GM12872 (cell line): Measurements from ENCODE around the gene RIOX2.

Experiments
- CTCF ChIP-seq: IDR thresholded peaks from 3 replicates; pipeline ENCODE4 v1.5.1; 2011; ENCODE audit warnings: low read depth, mild to moderate bottlenecking, low read length, moderate library complexity; ENCODE audit not compliant: insufficient read depth

RIOX2 gene

DNA sequence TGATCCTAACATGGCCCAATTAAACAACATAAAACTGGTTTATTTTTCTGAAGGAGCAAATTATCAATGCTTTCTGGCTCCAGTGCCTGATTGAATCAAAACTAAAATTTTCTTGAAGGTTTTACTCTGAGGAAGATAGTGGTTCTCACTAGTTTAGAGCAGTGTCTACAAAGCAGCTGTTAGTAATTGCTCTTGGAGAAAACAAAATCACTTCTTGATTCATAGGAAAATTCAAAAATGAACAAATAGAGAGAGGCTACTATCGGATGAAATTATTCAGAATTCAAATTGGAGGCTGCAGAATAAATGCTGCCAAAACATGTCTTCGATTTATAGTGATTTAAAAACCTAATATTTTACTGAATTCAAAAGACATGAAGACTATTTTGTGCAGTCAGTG lies 15.1 kb upstream of the RIOX2 start:
- no peak for TF ChIP-seq CTCF

DNA sequence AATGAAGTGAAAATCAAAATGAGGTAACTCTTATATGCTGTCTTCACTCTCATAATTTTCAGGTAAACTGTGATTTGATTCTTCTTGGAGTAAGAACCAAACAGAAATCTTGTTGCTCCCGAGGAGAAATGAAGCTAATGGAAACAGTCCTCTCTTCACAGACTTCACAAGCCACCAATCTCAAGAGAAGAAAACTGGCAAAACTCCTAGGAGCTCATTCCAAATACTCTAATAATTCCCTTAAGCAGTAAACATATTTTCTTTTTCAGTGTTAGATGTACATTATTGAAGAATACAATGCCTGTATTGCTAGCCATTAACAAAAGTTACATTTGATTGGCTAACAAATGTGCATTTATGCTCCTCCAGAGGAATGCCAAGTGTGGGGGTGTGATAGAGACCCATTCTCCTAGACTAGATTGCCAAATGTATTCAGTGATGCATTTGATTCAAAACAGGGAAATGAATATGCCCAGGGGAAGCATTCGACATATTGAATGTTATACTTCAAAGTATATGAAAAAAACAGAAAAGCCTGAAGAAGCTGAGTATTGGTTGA lies 11.8 kb upstream of the RIOX2 start:
- no peak for TF ChIP-seq CTCF

- no peak for TF ChIP-seq CTCF
These were observed 9.7 kb upstream of the RIOX2 start for GRCh38 chr3:97981886-97982285.

DNA sequence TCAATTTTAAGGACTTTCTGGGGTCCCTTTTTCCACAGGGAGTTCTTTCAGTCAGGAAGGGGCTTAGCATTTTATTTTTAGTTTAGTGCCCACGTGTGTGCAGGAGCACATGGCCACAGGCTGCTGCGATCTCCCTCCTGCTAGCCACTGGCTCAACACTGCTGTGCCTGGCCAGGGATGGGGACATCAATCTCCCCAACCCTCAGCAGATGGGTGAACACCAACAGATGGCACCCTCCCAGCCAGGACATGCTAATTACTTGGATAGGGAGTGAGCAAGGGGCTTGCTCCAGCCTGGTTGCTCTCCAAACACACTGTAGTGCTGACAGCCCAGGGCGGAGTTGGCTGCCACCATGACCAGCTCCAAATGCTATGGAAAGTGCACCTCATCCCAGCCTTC lies 7.4 kb upstream of the RIOX2 start:
- TF ChIP-seq CTCF, result no peak

DNA sequence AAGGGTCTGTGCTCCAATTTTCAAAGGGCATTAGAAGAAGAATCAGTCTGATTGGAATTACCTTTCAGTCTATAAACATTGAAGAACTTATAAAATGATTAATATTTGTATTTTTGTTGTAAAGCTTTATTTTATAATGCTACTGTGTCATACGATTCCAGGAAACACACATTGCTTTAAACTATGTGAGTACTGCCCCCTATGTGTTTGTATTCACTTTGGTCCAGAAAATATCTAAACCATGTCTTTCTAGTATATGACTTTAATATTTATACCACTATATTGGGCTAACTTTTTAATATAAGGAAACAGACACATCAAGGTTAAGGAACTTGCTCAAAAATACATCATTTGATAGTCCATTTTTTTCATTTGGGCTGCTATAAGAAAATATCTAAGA lies 3.2 kb upstream of the RIOX2 start:
- no peak for TF ChIP-seq CTCF

GRCh38 chr3:97974996-97975395 lies 2.8 kb upstream of the RIOX2 start:
- no peak for TF ChIP-seq CTCF

DNA sequence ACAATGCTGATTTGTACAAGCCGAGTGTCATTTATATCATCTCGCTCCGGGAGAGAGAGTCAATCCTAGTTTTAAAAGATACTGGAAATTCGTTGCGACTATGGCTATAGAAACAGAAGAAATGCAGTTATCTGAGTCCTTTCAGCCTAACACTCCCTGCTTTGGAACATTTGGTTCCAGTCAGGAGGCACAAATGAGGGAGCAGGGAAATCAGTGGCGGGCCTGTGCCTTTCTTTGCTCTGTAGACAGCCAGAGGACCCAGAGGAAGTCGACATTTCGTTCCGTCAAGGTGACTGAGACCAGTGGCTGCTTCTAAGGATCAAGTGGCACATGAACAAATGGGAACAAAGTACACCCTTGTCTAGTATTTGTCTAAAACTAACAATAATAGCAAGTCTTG lies 745 bp upstream of the RIOX2 start:
- no peak for TF ChIP-seq CTCF

GRCh38 chr3:97970956-97971620 lies 1.1 kb downstream of the RIOX2 start:
- TF ChIP-seq CTCF, result no peak
